HCT116 (cell line): ENCODE results near the gene HYAL2. TPM values are rescaled to one million over a fixed set of nuclear protein-coding genes. Genes with fewer than 3 reads are reported as not detected.

ENCODE experiments used
- ATAC-seq: fragments of 200-7000 bp; cut with Tn5 transposase; 2 replicates; pipeline ENCODE4 v1.9.1; 2020; ENCODE audit warnings: mild to moderate bottlenecking, moderate library complexity
- BruUV-seq: library from RNA; stranded (reverse); fragments of 400-500 nt; replicated peaks from 2 replicates; lab custom pipeline; 2021; lab: Mats Ljungman, UMichigan
- CTCF ChIA-PET: fragments of 300-600 bp; sonication (Branson Sonifier 250); formaldehyde crosslinking; loops from one replicate; lab custom pipeline; 2021; ENCODE audit warnings: antibody characterized with exemption; lab: Charles Lee
- POLR2A ChIA-PET: fragments of 300-600, 350-600 bp; sonication (Branson Sonifier 250); formaldehyde crosslinking; loops from one replicate; lab custom pipeline; 2021; ENCODE audit warnings: antibody characterized with exemption; lab: Charles Lee
- RAD21 ChIA-PET, 2 experiments: fragments of 300-600 bp; sonication (Branson Sonifier 250); formaldehyde crosslinking; loops; one replicate each; lab custom pipeline; 2023; ENCODE audit warnings: low total read pairs in 2 of 2; ENCODE audit not compliant: uncharacterized antibody in 2 of 2, unreplicated experiment in 2 of 2, low non-redundant PET in 1 of 2; lab: Charles Lee
- DNase-seq: peaks from one replicate; pipeline ENCODE4 v3.0.0-alpha.2; 2010; ENCODE audit warnings: low read depth, low spot score
- H2AFZ ChIP-seq: fragments of 200-600 bp; shearing (Covaris generic), sonication (generic); 2 replicates; pipeline ENCODE4 v1.6.1; 2017; ENCODE audit warnings: low read depth, mixed run types, mixed read lengths, antibody characterized with exemption, low read length; ENCODE audit not compliant: poor library complexity, severe bottlenecking
- H3K27ac ChIP-seq: 2 replicates; pipeline ENCODE4 v1.5.1; 2012; ENCODE audit warnings: low read depth, low read length
- H3K27me3 ChIP-seq: fragments of 200-600 bp; sonication (generic); 2 replicates; pipeline ENCODE4 v1.6.1; 2016; ENCODE audit warnings: mixed run types, low read length, mixed read lengths; ENCODE audit not compliant: insufficient read depth
- H3K36me3 ChIP-seq, 2 experiments: fragments of 200-500 bp in 1 of 2; fragments of 200-600 bp in 1 of 2; sonication (Bioruptor generic) in 1 of 2; sonication (generic) in 1 of 2; 2 replicates each; pipeline versions ENCODE4 v1.5.1 to v1.6.1; 2014 to 2016; ENCODE audit warnings: low read length in 2 of 2, inconsistent platforms in 1 of 2, mixed read lengths in 1 of 2, mixed run types in 1 of 2; ENCODE audit not compliant: insufficient read depth in 2 of 2, control insufficient read depth in 1 of 2
- H3K4me1 ChIP-seq, 2 experiments: fragments of 200-600 bp in 1 of 2; sonication (generic) in 1 of 2; 2 replicates each; pipeline versions ENCODE4 v1.5.1 to v1.6.1; 2012 to 2017; ENCODE audit warnings: low read length in 2 of 2, inconsistent platforms in 1 of 2, mild to moderate bottlenecking in 1 of 2, mixed read lengths in 1 of 2, mixed run types in 1 of 2, moderate library complexity in 1 of 2; ENCODE audit not compliant: insufficient read depth in 2 of 2, control insufficient read depth in 1 of 2
- H3K4me2 ChIP-seq: fragments of 200-600 bp; sonication (generic); 2 replicates; pipeline ENCODE4 v1.6.1; 2017; ENCODE audit warnings: mixed run types, low read length, mixed read lengths
- H3K4me3 ChIP-seq, 2 experiments: fragments of 200-600 bp in 1 of 2; sonication (generic) in 1 of 2; replicated peaks in 1 of 2; 2 replicates each; pipeline ENCODE4 v1.5.1; 2011 to 2016; ENCODE audit warnings: low read length in 2 of 2, control low read depth in 1 of 2, low read depth in 1 of 2, mild to moderate bottlenecking in 1 of 2, mixed read lengths in 1 of 2, mixed run types in 1 of 2
- H3K79me2 ChIP-seq: fragments of 200-600 bp; sonication (generic); 2 replicates; pipeline ENCODE4 v1.6.1; 2017; ENCODE audit warnings: mild to moderate bottlenecking, mixed run types, low read length, moderate library complexity, mixed read lengths; ENCODE audit not compliant: insufficient read depth
- H3K9ac ChIP-seq: fragments of 200-600 bp; sonication (generic); 2 replicates; pipeline ENCODE4 v1.6.1; 2016; ENCODE audit warnings: low read length, mixed read lengths
- H3K9me2 ChIP-seq: fragments of 200-600 bp; sonication (generic), shearing (Covaris generic); 2 replicates; pipeline ENCODE4 v1.6.1; 2017; ENCODE audit warnings: mixed run types, mild to moderate bottlenecking, moderate library complexity; ENCODE audit not compliant: insufficient read depth
- H3K9me3 ChIP-seq, 2 experiments: fragments of 200-500 bp in 1 of 2; fragments of 200-600 bp in 1 of 2; sonication (Bioruptor generic) in 1 of 2; sonication (generic) in 1 of 2; 2 replicates each; pipeline ENCODE4 v1.6.1; 2014 to 2017; ENCODE audit warnings: low read length in 2 of 2, mixed read lengths in 2 of 2, inconsistent platforms in 1 of 2, low read depth in 1 of 2, mild to moderate bottlenecking in 1 of 2, mixed run types in 1 of 2, moderate library complexity in 1 of 2; ENCODE audit not compliant: control insufficient read depth in 1 of 2, insufficient read depth in 1 of 2
- H4K20me1 ChIP-seq: fragments of 200-600 bp; sonication (generic), shearing (Covaris generic); 2 replicates; pipeline ENCODE4 v1.6.1; 2017; ENCODE audit warnings: mixed run types, mild to moderate bottlenecking, moderate library complexity; ENCODE audit not compliant: insufficient read depth
- ATF3 ChIP-seq: IDR thresholded peaks from 2 replicates; pipeline ENCODE4 v1.6.1; 2012
- CEBPB ChIP-seq: IDR thresholded peaks from 2 replicates; pipeline ENCODE4 v1.6.1; 2012; ENCODE audit warnings: low read depth
- CTCF ChIP-seq, 3 experiments: fragments of 200-600 bp in 1 of 3; sonication (generic) in 1 of 3; IDR thresholded peaks in 2 of 3; conservative IDR thresholded peaks in 1 of 3; 2 replicates each; pipeline ENCODE4 v1.5.1; 2012 to 2017; ENCODE audit warnings: low read depth in 2 of 3, low read length in 2 of 3, antibody characterized with exemption in 1 of 3, borderline replicate concordance in 1 of 3, control low read depth in 1 of 3, mild to moderate bottlenecking in 1 of 3, mixed read lengths in 1 of 3, mixed run types in 1 of 3, moderate library complexity in 1 of 3; ENCODE audit not compliant: insufficient read depth in 1 of 3
- EGR1 ChIP-seq: IDR thresholded peaks from 2 replicates; pipeline ENCODE4 v1.6.1; 2012; ENCODE audit warnings: low read depth
- ELF1 ChIP-seq: IDR thresholded peaks from 2 replicates; pipeline ENCODE4 v1.6.1; 2012; ENCODE audit warnings: low read depth, borderline replicate concordance
- EZH2 ChIP-seq: fragments of 200-600 bp; sonication (generic); IDR thresholded peaks from 2 replicates; pipeline ENCODE4 v1.6.1; 2017; ENCODE audit warnings: antibody characterized with exemption, mixed run types
- JUND ChIP-seq: IDR thresholded peaks from 2 replicates; pipeline ENCODE4 v1.6.1; 2012
- MAX ChIP-seq: IDR thresholded peaks from 2 replicates; pipeline ENCODE4 v1.6.1; 2012
- POLR2A ChIP-seq: IDR thresholded peaks from 2 replicates; pipeline ENCODE4 v1.7.0; 2011; ENCODE audit warnings: borderline replicate concordance; ENCODE audit not compliant: insufficient read depth, insufficient read length; ENCODE audit errors: extremely low read depth
- POLR2AphosphoS5 ChIP-seq: IDR thresholded peaks from 2 replicates; pipeline ENCODE4 v1.6.1; 2011; ENCODE audit warnings: mild to moderate bottlenecking, low read depth, low read length, moderate library complexity
- RAD21 ChIP-seq: IDR thresholded peaks from 2 replicates; pipeline ENCODE4 v1.6.1; 2012; ENCODE audit warnings: low read depth, mild to moderate bottlenecking
- REST ChIP-seq: IDR thresholded peaks from 2 replicates; pipeline ENCODE4 v1.6.1; 2012; ENCODE audit warnings: low read depth
- SIN3A ChIP-seq: IDR thresholded peaks from 2 replicates; pipeline ENCODE4 v1.6.1; 2012; ENCODE audit warnings: low read depth
- SP1 ChIP-seq: IDR thresholded peaks from 2 replicates; pipeline ENCODE4 v1.6.1; 2012; ENCODE audit warnings: low read depth
- SRF ChIP-seq: IDR thresholded peaks from 2 replicates; pipeline ENCODE4 v1.6.1; 2012; ENCODE audit warnings: low read depth
- ZBTB33 ChIP-seq: IDR thresholded peaks from 2 replicates; pipeline ENCODE4 v1.6.1; 2011; ENCODE audit warnings: mild to moderate bottlenecking, low read length, moderate library complexity; ENCODE audit not compliant: insufficient replicate concordance; ENCODE audit errors: extremely low read depth
- ZFX ChIP-seq: fragments of 450-650 bp; IDR thresholded peaks from 2 replicates; pipeline ENCODE4 v1.6.1; 2017
- ZNF274 ChIP-seq: fragments of 200-500 bp; sonication (Bioruptor generic); IDR thresholded peaks from 2 replicates; pipeline ENCODE4 v1.6.1; 2014; ENCODE audit warnings: mild to moderate bottlenecking, low read depth, low read length, inconsistent platforms
- intact Hi-C: fragments of 100-400 bp; cut with micrococcal nuclease; formaldehyde crosslinking; loops from 2 replicates; pipeline ENCODE4 v1.10.0; 2022
- total RNA-seq: library from RNA; stranded (reverse); gene quantifications from one replicate; pipeline ENCODE4 v1.2.1, GENCODE V29; 2021; ENCODE audit not compliant: unreplicated experiment

HYAL2 gene
- total RNA-seq, 1 experiment from 2014 or later, result 42.2 TPM

GRCh38 chr3:50276762-50277101 is 45.8 kb downstream of the HYAL2 start:
- Histone ChIP-seq H3K27ac (no peak overlapping the region), H3K4me2 (no peak overlapping the region), H3K4me3 (no peak overlapping the region), H3K9ac (no peak overlapping the region), H4K20me1 (no peaks in the 10 kb centered on the region), H2AFZ (no peak overlapping the region), H3K9me3 (no peaks in the 10 kb centered on the region), H3K9me2 (no peaks in the 10 kb centered on the region), H3K27me3 (no peaks in the 10 kb centered on the region), H3K36me3 (no peaks in the 10 kb centered on the region), H3K79me2 (no peaks in the 10 kb centered on the region), H3K4me1 (peaks cover 16 to 26% of the 10 kb centered on the region in 2 experiments; a peak in 3 of 4 replicates)
- no peak for DNase-seq
- intact Hi-C loops, result no loop called here
- no TSS peak for BruUV-seq
- POLR2A ChIA-PET, result no interaction called here
- TF ChIP-seq JUND (no peak), CTCF (IDR thresholded peaks at IDR 0.05 in 2 of 3, conservative IDR thresholded peaks at IDR 0.05 in 1 of 3; ENCODE audit: borderline replicate concordance in 1 of 3, insufficient read depth in 1 of 3, low read depth in 2 of 3, low read length in 2 of 3) (no peak), EZH2 (no peak), POLR2A (no peak), ZBTB33 (no peak), CEBPB (no peak), POLR2AphosphoS5 (no peak), ZNF274 (no peak), RAD21 (no peak), ELF1 (no peak), ZFX (no peak), EGR1 (no peak), SIN3A (no peak), SP1 (no peak), REST (no peak), SRF (no peak), MAX (no peak), ATF3 (no peak)
- ATAC-seq, result no peak
- RAD21 ChIA-PET, result no interaction called here
- CTCF ChIA-PET, result interaction anchor here (1.7 kb wide), 1 partner anchor 47 kb away, joined by 3 read pairs; no protein-coding TSS in a partner anchor
